ENCODE measurements around the gene MGLL.

The MGLL gene

GRCh38 chr3:127785711-127786265, 36.5 kb downstream of the MGLL start:
- peaks cover 3% of the 10 kb centered on the region for H3K27me3 Mint-ChIP-seq (ENCODE audit: low read depth)
- H3K4me3 Mint-ChIP-seq, result no peak overlapping the region
- no peak for DNase-seq (ENCODE audit: low spot score)
- no peaks in the 10 kb centered on the region for H3K36me3 Mint-ChIP-seq (ENCODE audit: low read depth)
- H3K4me1 Mint-ChIP-seq (ENCODE audit: low read depth), result no peaks in the 10 kb centered on the region
- H3K27ac Mint-ChIP-seq, result no peak overlapping the region
- no peaks in the 10 kb centered on the region for H3K9me3 Mint-ChIP-seq

- Mint-ChIP-seq H3K4me3 (no peak overlapping the region), H3K27ac (no peak overlapping the region), H3K36me3 (ENCODE audit: low read depth) (no peaks in the 10 kb centered on the region), H3K27me3 (ENCODE audit: low read depth) (peaks cover under 1% of the 10 kb centered on the region), H3K4me1 (ENCODE audit: low read depth) (no peaks in the 10 kb centered on the region), H3K9me3 (no peaks in the 10 kb centered on the region)
- no peak for DNase-seq (ENCODE audit: low spot score)
Observed at GRCh38 chr3:127784865-127785710, 37.2 kb downstream of the MGLL start.

- Mint-ChIP-seq H3K36me3 (ENCODE audit: low read depth) (no peaks in the 10 kb centered on the region), H3K27me3 (ENCODE audit: low read depth) (no peaks in the 10 kb centered on the region), H3K27ac (no peak overlapping the region), H3K9me3 (no peaks in the 10 kb centered on the region), H3K4me3 (no peak overlapping the region), H3K4me1 (ENCODE audit: low read depth) (peaks cover 3% of the 10 kb centered on the region)
- no peak for DNase-seq (ENCODE audit: low spot score)
Observed at GRCh38 chr3:127784283-127784682, 38.0 kb downstream of the MGLL start.

GRCh38 chr3:127783642-127784160, 38.6 kb downstream of the MGLL start:
- Mint-ChIP-seq H3K36me3 (ENCODE audit: low read depth) (no peaks in the 10 kb centered on the region), H3K27me3 (ENCODE audit: low read depth) (no peaks in the 10 kb centered on the region), H3K27ac (no peak overlapping the region), H3K9me3 (no peaks in the 10 kb centered on the region), H3K4me1 (ENCODE audit: low read depth) (peaks cover 3% of the 10 kb centered on the region), H3K4me3 (no peak overlapping the region)
- DNase-seq (ENCODE audit: low spot score), result no peak

GRCh38 chr3:127783166-127783565, 39.1 kb downstream of the MGLL start:
- Mint-ChIP-seq H3K27me3 (ENCODE audit: low read depth) (no peaks in the 10 kb centered on the region), H3K9me3 (no peaks in the 10 kb centered on the region), H3K4me1 (ENCODE audit: low read depth) (peaks cover 3% of the 10 kb centered on the region), H3K4me3 (no peak overlapping the region), H3K27ac (no peak overlapping the region), H3K36me3 (ENCODE audit: low read depth) (no peaks in the 10 kb centered on the region)
- DNase-seq (ENCODE audit: low spot score), result no peak

- no peak overlapping the region for H3K27ac Mint-ChIP-seq
- peaks cover 7% of the 10 kb centered on the region for H3K4me1 Mint-ChIP-seq (ENCODE audit: low read depth)
- H3K36me3 Mint-ChIP-seq (ENCODE audit: low read depth), result peaks cover 2% of the 10 kb centered on the region
- H3K27me3 Mint-ChIP-seq (ENCODE audit: low read depth), result no peaks in the 10 kb centered on the region
- H3K9me3 Mint-ChIP-seq, result peaks cover 10% of the 10 kb centered on the region
- DNase-seq (ENCODE audit: low spot score), result no peak
- H3K4me3 Mint-ChIP-seq, result no peak overlapping the region
Observed at GRCh38 chr3:127781411-127782001, 40.8 kb downstream of the MGLL start.

GRCh38 chr3:127780536-127781400, 41.5 kb downstream of the MGLL start:
- Mint-ChIP-seq H3K4me3 (no peak overlapping the region), H3K36me3 (ENCODE audit: low read depth) (peaks cover 2% of the 10 kb centered on the region), H3K9me3 (peaks cover 10% of the 10 kb centered on the region), H3K4me1 (ENCODE audit: low read depth) (peaks cover 7% of the 10 kb centered on the region), H3K27ac (no peak overlapping the region), H3K27me3 (ENCODE audit: low read depth) (no peaks in the 10 kb centered on the region)
- DNase-seq (ENCODE audit: low spot score), result no peak

GRCh38 chr3:127779747-127780146, 42.6 kb downstream of the MGLL start:
- no peak overlapping the region for H3K27ac Mint-ChIP-seq
- H3K36me3 Mint-ChIP-seq (ENCODE audit: low read depth), result peaks cover 2% of the 10 kb centered on the region
- H3K27me3 Mint-ChIP-seq (ENCODE audit: low read depth), result no peaks in the 10 kb centered on the region
- no peak overlapping the region for H3K4me3 Mint-ChIP-seq
- DNase-seq (ENCODE audit: low spot score), result no peak
- H3K4me1 Mint-ChIP-seq (ENCODE audit: low read depth), result peaks cover 10% of the 10 kb centered on the region
- peaks cover 10% of the 10 kb centered on the region for H3K9me3 Mint-ChIP-seq

- Mint-ChIP-seq H3K36me3 (ENCODE audit: low read depth) (peaks cover 2% of the 10 kb centered on the region), H3K4me3 (no peak overlapping the region), H3K27ac (no peak overlapping the region), H3K9me3 (peaks cover 10% of the 10 kb centered on the region), H3K27me3 (ENCODE audit: low read depth) (no peaks in the 10 kb centered on the region), H3K4me1 (ENCODE audit: low read depth) (peaks cover 10% of the 10 kb centered on the region)
- DNase-seq (ENCODE audit: low spot score), result no peak
Observed at GRCh38 chr3:127777921-127778656, 44.2 kb downstream of the MGLL start.

GRCh38 chr3:127777332-127777731, 45.0 kb downstream of the MGLL start:
- Mint-ChIP-seq H3K36me3 (ENCODE audit: low read depth) (peaks cover 2% of the 10 kb centered on the region), H3K4me3 (no peak overlapping the region), H3K27ac (no peak overlapping the region), H3K4me1 (ENCODE audit: low read depth) (peaks cover 10% of the 10 kb centered on the region), H3K27me3 (ENCODE audit: low read depth) (no peaks in the 10 kb centered on the region), H3K9me3 (peaks cover 10% of the 10 kb centered on the region)
- DNase-seq (ENCODE audit: low spot score), result no peak

GRCh38 chr3:127776347-127776746, 46.0 kb downstream of the MGLL start:
- Mint-ChIP-seq H3K9me3 (peaks cover 10% of the 10 kb centered on the region), H3K4me3 (no peak overlapping the region), H3K36me3 (ENCODE audit: low read depth) (peaks cover 2% of the 10 kb centered on the region), H3K4me1 (ENCODE audit: low read depth) (peaks cover 10% of the 10 kb centered on the region), H3K27me3 (ENCODE audit: low read depth) (no peaks in the 10 kb centered on the region), H3K27ac (no peak overlapping the region)
- no peak for DNase-seq (ENCODE audit: low spot score)

GRCh38 chr3:127775398-127776109, 46.8 kb downstream of the MGLL start:
- Mint-ChIP-seq H3K9me3 (peaks cover 10% of the 10 kb centered on the region), H3K4me3 (no peak overlapping the region), H3K4me1 (ENCODE audit: low read depth) (peaks cover 10% of the 10 kb centered on the region), H3K27ac (no peak overlapping the region), H3K36me3 (ENCODE audit: low read depth) (peaks cover 2% of the 10 kb centered on the region), H3K27me3 (ENCODE audit: low read depth) (no peaks in the 10 kb centered on the region)
- no peak for DNase-seq (ENCODE audit: low spot score)

GRCh38 chr3:127774647-127775046, 47.7 kb downstream of the MGLL start:
- no peak overlapping the region for H3K4me3 Mint-ChIP-seq
- peaks cover 10% of the 10 kb centered on the region for H3K9me3 Mint-ChIP-seq
- no peak overlapping the region for H3K27ac Mint-ChIP-seq
- H3K27me3 Mint-ChIP-seq (ENCODE audit: low read depth), result no peaks in the 10 kb centered on the region
- DNase-seq (ENCODE audit: low spot score), result no peak
- peaks cover 9% of the 10 kb centered on the region for H3K4me1 Mint-ChIP-seq (ENCODE audit: low read depth)
- peaks cover 2% of the 10 kb centered on the region for H3K36me3 Mint-ChIP-seq (ENCODE audit: low read depth)

Measured in T-helper 2 cell treated with Interferon-gamma antibody and Interleukin-4, amounts not matched to agents 5 μg/mL and 100 μg/mL, for 36 hours (primary cell).